ENCODE measurements around the gene PCDHB1. TPM values are rescaled to one million over a fixed set of nuclear protein-coding genes. Genes with fewer than 3 reads are reported as not detected.

PCDHB1 gene
- total RNA-seq, 2 experiments from 2014 or later = not detected

GRCh38 chr5:141082228-141082627, 31.1 kb downstream of the PCDHB1 start:
- Histone ChIP-seq H3K9me3 (ENCODE audit: low read length) (no peaks in the 10 kb centered on the region), H4K20me1 (ENCODE audit: insufficient read depth, low read length) (no peaks in the 10 kb centered on the region), H3K79me2 (ENCODE audit: insufficient read depth, low read depth, low read length) (no peaks in the 10 kb centered on the region), H3K9me2 (ENCODE audit: insufficient read depth, low read length) (no peaks in the 10 kb centered on the region), H3K4me3 (ENCODE audit: low read depth, low read length, poor library complexity, severe bottlenecking) (no peak overlapping the region), H3K27ac (ENCODE audit: low read depth, low read length, poor library complexity, severe bottlenecking) (no peak overlapping the region), H3K4me2 (ENCODE audit: low read length) (no peak overlapping the region), H2AFZ (ENCODE audit: low read length) (no peak overlapping the region), H3K36me3 (ENCODE audit: insufficient read depth, low read length) (no peaks in the 10 kb centered on the region), H3K4me1 (ENCODE audit: insufficient read depth, low read length, poor library complexity, severe bottlenecking) (no peaks in the 10 kb centered on the region)
- intact Hi-C loops (cut with micrococcal nuclease; ENCODE audit: unreplicated experiment) = no loop called here
- TF ChIP-seq EZH2phosphoT487 (IDR thresholded peaks at IDR 0.05; ENCODE audit: borderline replicate concordance, low read depth, low read length) (no peak), CTCF (conservative IDR thresholded peaks at IDR 0.05; ENCODE audit: low read length) (no peak)
- no peak for DNase-seq (ENCODE audit: low spot score)
- CTCF ChIA-PET (ENCODE audit: unreplicated experiment) = no interaction called here
- POLR2A ChIA-PET = no interaction called here
- BruUV-seq (replicated peaks) = no TSS peak

- ChIA-PET CTCF (ENCODE audit: unreplicated experiment) (no interaction called here), POLR2A (no interaction called here)
- DNase-seq (ENCODE audit: low spot score) = no peak
- TF ChIP-seq EZH2phosphoT487 (IDR thresholded peaks at IDR 0.05; ENCODE audit: borderline replicate concordance, low read depth, low read length) = no peak
- TF ChIP-seq CTCF (conservative IDR thresholded peaks at IDR 0.05; ENCODE audit: low read length) = no peak
- no peaks in the 10 kb centered on the region for H3K9me3 ChIP-seq (ENCODE audit: low read length)
- H3K36me3 ChIP-seq (ENCODE audit: insufficient read depth, low read length) = no peaks in the 10 kb centered on the region
- H3K79me2 ChIP-seq (ENCODE audit: insufficient read depth, low read depth, low read length) = no peaks in the 10 kb centered on the region
- no peak overlapping the region for H3K4me3 ChIP-seq (ENCODE audit: low read depth, low read length, poor library complexity, severe bottlenecking)
- no peak overlapping the region for H2AFZ ChIP-seq (ENCODE audit: low read length)
- H3K9me2 ChIP-seq (ENCODE audit: insufficient read depth, low read length) = no peaks in the 10 kb centered on the region
- no peaks in the 10 kb centered on the region for H4K20me1 ChIP-seq (ENCODE audit: insufficient read depth, low read length)
- intact Hi-C loops (cut with micrococcal nuclease; ENCODE audit: unreplicated experiment) = no loop called here
- H3K4me2 ChIP-seq (ENCODE audit: low read length) = no peak overlapping the region
- BruUV-seq (replicated peaks) = no TSS peak
- no peak overlapping the region for H3K27ac ChIP-seq (ENCODE audit: low read depth, low read length, poor library complexity, severe bottlenecking)
- no peaks in the 10 kb centered on the region for H3K4me1 ChIP-seq (ENCODE audit: insufficient read depth, low read length, poor library complexity, severe bottlenecking)
Observed at GRCh38 chr5:141084487-141084989, 33.4 kb downstream of the PCDHB1 start.

GRCh38 chr5:141094481-141095262, 43.5 kb downstream of the PCDHB1 start, which contains the start of gene PCDHB2:
TSS of gene PCDHB2 (plus strand) at chr5:141094615. CDS start at chr5:141094791, 176 bp downstream.
- Histone ChIP-seq H4K20me1 (ENCODE audit: insufficient read depth, low read length) (no peaks in the 10 kb centered on the region), H3K4me1 (ENCODE audit: insufficient read depth, low read length, poor library complexity, severe bottlenecking) (no peaks in the 10 kb centered on the region), H3K9me3 (ENCODE audit: low read length) (no peaks in the 10 kb centered on the region), H3K4me3 (ENCODE audit: low read depth, low read length, poor library complexity, severe bottlenecking) (no peak within 1 kb of the TSS), H3K9me2 (ENCODE audit: insufficient read depth, low read length) (no peaks in the 10 kb centered on the region), H2AFZ (ENCODE audit: low read length) (no peak within 1 kb of the TSS), H3K4me2 (ENCODE audit: low read length) (no peak within 1 kb of the TSS), H3K36me3 (ENCODE audit: insufficient read depth, low read length) (no peaks in the 10 kb centered on the region), H3K27ac (ENCODE audit: low read depth, low read length, poor library complexity, severe bottlenecking) (no peak within 1 kb of the TSS), H3K79me2 (ENCODE audit: insufficient read depth, low read depth, low read length) (no peaks in the 10 kb centered on the region)
- ChIA-PET CTCF (ENCODE audit: unreplicated experiment) (no interaction called here), POLR2A (no interaction called here)
- DNase-seq (ENCODE audit: low spot score) = no peak
- BruUV-seq (replicated peaks) = no TSS peak
- TF ChIP-seq CTCF (conservative IDR thresholded peaks at IDR 0.05; ENCODE audit: low read length) = 0 out of 2 replicates have a peak, but pooled peaks have one; percentile 23
- no peak for TF ChIP-seq EZH2phosphoT487 (IDR thresholded peaks at IDR 0.05; ENCODE audit: borderline replicate concordance, low read depth, low read length)
- intact Hi-C loops (cut with micrococcal nuclease; ENCODE audit: unreplicated experiment) = no loop called here

All from OCI-LY7 (cell line).